Myometrial cell (primary cell): ENCODE measurements around the gene RGN. TPM values are rescaled to one million over a fixed set of nuclear protein-coding genes. Genes with fewer than 3 reads are reported as not detected.

Experiments used
- total RNA-seq: library from RNA; depleted of rRNA; stranded (reverse); fragments of >200 nt; gene quantifications from 2 replicates; pipeline ENCODE4 v1.2.3, GENCODE V29; 2015

Gene RGN
- 2.1 and 3.7 TPM in 2 replicates for total RNA-seq

GRCh38 chrX:47078129-47079043 lies at the start of gene RGN:
TSS of gene RGN (plus strand) at chrX:47078443. CDS start at chrX:47081145, 2,702 bp downstream.

Other genes with a start within 250 kb of the RGN start
- 15.6 and 20.2 TPM in 2 replicates for gene RP2, start 241.4 kb upstream of the RGN start, total RNA-seq
- gene JADE3, start 166.0 kb upstream of the RGN start, total RNA-seq = 0.53 and 1.7 TPM in 2 replicates
- gene NDUFB11, start 66.3 kb downstream of the RGN start, total RNA-seq = 67.7 and 82.7 TPM in 2 replicates
- 50.5 and 51.0 TPM in 2 replicates for gene RBM10, start 66.8 kb downstream of the RGN start, total RNA-seq
- 285 and 286 TPM in 2 replicates for gene UBA1, start 115.4 kb downstream of the RGN start, total RNA-seq
- gene CDK16, start 140.2 kb downstream of the RGN start, total RNA-seq = 109 and 136 TPM in 2 replicates
- 39.5 and 45.0 TPM in 2 replicates for gene USP11, start 154.6 kb downstream of the RGN start, total RNA-seq